Measurements from ENCODE around the gene POLR3GL.

DNA sequence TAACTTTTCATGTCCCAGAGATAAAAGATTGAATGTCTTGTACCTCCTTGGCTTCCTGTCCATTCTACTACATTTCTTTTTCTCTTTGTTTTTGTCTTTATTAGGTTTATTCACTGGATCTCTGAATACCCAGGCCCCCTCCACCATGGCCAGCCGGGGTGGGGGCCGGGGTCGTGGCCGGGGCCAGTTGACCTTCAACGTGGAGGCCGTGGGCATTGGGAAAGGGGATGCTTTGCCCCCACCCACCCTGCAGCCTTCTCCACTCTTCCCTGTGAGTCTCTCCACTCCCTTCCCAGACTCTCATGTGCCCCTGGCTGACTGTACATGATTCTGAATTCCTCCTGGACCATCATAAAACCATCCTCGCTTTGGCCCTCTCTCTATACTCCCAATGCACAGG lies 10.2 kb downstream of the POLR3GL start:
- TF ChIP-seq, protein P1, sequence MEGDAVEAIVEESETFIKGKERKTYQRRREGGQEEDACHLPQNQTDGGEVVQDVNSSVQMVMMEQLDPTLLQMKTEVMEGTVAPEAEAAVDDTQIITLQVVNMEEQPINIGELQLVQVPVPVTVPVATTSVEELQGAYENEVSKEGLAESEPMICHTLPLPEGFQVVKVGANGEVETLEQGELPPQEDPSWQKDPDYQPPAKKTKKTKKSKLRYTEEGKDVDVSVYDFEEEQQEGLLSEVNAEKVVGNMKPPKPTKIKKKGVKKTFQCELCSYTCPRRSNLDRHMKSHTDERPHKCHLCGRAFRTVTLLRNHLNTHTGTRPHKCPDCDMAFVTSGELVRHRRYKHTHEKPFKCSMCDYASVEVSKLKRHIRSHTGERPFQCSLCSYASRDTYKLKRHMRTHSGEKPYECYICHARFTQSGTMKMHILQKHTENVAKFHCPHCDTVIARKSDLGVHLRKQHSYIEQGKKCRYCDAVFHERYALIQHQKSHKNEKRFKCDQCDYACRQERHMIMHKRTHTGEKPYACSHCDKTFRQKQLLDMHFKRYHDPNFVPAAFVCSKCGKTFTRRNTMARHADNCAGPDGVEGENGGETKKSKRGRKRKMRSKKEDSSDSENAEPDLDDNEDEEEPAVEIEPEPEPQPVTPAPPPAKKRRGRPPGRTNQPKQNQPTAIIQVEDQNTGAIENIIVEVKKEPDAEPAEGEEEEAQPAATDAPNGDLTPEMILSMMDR (IDR thresholded peaks at IDR 0.05) = no peak
- no peak for TF ChIP-seq POLR2A (IDR thresholded peaks at IDR 0.05)

Measured in body of pancreas (tissue), 4 donors.